RWPE2 (cell line): Measurements from ENCODE around the gene PIK3R6.
A peak's percentile ranks its signal among the peaks of the same experiment; 100 is the strongest.
"Not testable (repeated sequence)": the region's sequence is repeated elsewhere in the genome, so short reads cannot be mapped to it uniquely, and the experiment has no call there.

Experiments
- ATAC-seq: fragments of 200-7000 bp; cut with Tn5 transposase; 3 replicates; pipeline ENCODE4 v1.9.1; 2021; ENCODE audit warnings: low read depth
- DNase-seq: peaks from one replicate; pipeline ENCODE4 v3.0.0-alpha.2; 2020; ENCODE audit warnings: low spot score
- H3K27ac ChIP-seq: fragments of 450-650 bp; 2 replicates; pipeline ENCODE4 v1.5.1; 2017; ENCODE audit warnings: mild to moderate bottlenecking; ENCODE audit not compliant: poor library complexity, severe bottlenecking
- H3K27me3 ChIP-seq: fragments of 250-450 bp; sonication (Bioruptor Pico); 2 replicates; pipeline ENCODE4 v1.5.1; 2021; ENCODE audit warnings: mild to moderate bottlenecking, moderate library complexity; ENCODE audit not compliant: insufficient read depth, poor library complexity, severe bottlenecking
- H3K36me3 ChIP-seq: fragments of 250-450 bp; sonication (Bioruptor Pico); 2 replicates; pipeline ENCODE4 v1.5.1; 2020; ENCODE audit warnings: low read depth, mild to moderate bottlenecking, moderate library complexity
- H3K4me1 ChIP-seq: fragments of 250-450 bp; sonication (Bioruptor Pico); 2 replicates; pipeline ENCODE4 v1.5.1; 2021; ENCODE audit warnings: mild to moderate bottlenecking, moderate library complexity; ENCODE audit not compliant: insufficient read depth, poor library complexity, severe bottlenecking
- H3K4me3 ChIP-seq: fragments of 250-450 bp; sonication (Bioruptor Pico); 2 replicates; pipeline ENCODE4 v1.5.1; 2021; ENCODE audit warnings: mild to moderate bottlenecking, moderate library complexity; ENCODE audit not compliant: severe bottlenecking
- H3K9me3 ChIP-seq: fragments of 250-450 bp; sonication (Bioruptor Pico); 2 replicates; pipeline ENCODE4 v1.5.1; 2021; ENCODE audit warnings: mild to moderate bottlenecking, moderate library complexity; ENCODE audit not compliant: severe bottlenecking
- CTCF ChIP-seq: fragments of 450-650 bp; IDR thresholded peaks from one replicate; pipeline ENCODE4 v1.5.1; 2017; ENCODE audit warnings: mild to moderate bottlenecking, moderate library complexity; ENCODE audit not compliant: poor library complexity, severe bottlenecking

Gene PIK3R6

DNA sequence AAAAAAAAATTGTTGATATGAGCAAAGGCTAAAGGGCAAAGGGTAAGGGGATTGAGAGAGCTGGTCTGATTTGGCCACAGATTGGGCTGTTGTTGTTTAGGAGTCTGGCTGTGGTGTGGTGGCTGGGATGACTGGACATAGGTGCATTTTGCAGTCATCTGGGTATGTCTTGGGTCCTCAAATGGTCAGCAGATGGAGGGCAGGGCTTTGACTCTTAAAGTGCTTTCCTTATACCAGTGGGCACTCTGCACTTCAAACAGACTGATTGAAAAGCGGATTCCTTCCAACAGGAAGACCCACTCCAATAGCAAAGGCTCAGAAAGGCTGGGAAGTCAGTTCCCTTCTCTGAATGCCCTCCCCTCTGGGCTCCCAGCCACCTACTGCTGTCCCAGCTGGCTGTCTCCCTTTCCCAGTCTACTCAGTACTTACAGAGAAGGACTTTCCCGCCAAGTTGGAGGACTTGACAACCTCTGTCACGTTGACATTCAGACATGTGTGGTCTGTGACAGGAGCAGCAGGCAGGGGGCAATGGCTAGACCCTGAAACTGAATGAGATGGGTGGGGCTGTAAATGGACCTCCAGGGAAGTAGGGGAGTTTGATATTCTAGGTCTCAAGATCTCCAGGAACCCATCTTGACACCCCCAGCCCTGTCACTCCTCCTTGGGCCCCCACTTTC lies 48.7 kb downstream of the PIK3R6 start:
- Histone ChIP-seq H3K9me3 (no peaks in the 10 kb centered on the region), H3K27me3 (peaks cover 23% of the 10 kb centered on the region), H3K36me3 (no peaks in the 10 kb centered on the region), H3K4me1 (no peaks in the 10 kb centered on the region), H3K27ac (no peak overlapping the region), H3K4me3 (no peak overlapping the region)
- ATAC-seq (no peak), DNase-seq (no peak)
- no peak for TF ChIP-seq CTCF

DNA sequence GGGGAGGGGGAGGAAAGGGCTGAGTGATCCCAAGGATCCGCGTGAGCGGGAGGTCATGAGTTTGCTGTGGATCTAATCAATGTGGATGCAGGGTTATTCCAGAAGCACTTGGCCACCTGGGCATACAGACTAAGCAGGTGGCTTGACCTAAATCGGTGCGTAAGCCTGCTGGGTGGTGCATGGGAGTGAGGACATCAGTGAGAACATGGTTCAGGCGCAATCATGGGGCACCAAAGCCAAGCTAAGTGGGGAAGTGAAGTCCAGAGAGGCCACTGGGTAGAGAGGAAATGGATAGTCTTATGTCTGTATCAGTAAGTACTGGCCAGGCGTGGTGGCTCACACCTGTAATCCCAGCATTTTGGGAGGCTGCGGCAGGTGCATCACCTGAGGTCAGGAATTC lies 49.4 kb downstream of the PIK3R6 start:
- H3K36me3 ChIP-seq = no peaks in the 10 kb centered on the region
- no peaks in the 10 kb centered on the region for H3K9me3 ChIP-seq
- no peak overlapping the region for H3K4me3 ChIP-seq
- H3K27ac ChIP-seq = no peak overlapping the region
- H3K4me1 ChIP-seq = no peaks in the 10 kb centered on the region
- ATAC-seq (no peak), DNase-seq (no peak)
- no peak for TF ChIP-seq CTCF
- peaks cover 23% of the 10 kb centered on the region for H3K27me3 ChIP-seq

GRCh38 chr17:8806926-8807550 lies 60.4 kb downstream of the PIK3R6 start:
- no peak for TF ChIP-seq CTCF
- ATAC-seq (peak; percentile 72; the same call in 2 of the 3 replicates), DNase-seq (no peak)
- Histone ChIP-seq H3K27me3 (no peaks in the 10 kb centered on the region), H3K27ac (no peak overlapping the region), H3K4me3 (no peak overlapping the region), H3K9me3 (peaks cover 12% of the 10 kb centered on the region), H3K36me3 (no peaks in the 10 kb centered on the region), H3K4me1 (peaks cover 5% of the 10 kb centered on the region)

DNA sequence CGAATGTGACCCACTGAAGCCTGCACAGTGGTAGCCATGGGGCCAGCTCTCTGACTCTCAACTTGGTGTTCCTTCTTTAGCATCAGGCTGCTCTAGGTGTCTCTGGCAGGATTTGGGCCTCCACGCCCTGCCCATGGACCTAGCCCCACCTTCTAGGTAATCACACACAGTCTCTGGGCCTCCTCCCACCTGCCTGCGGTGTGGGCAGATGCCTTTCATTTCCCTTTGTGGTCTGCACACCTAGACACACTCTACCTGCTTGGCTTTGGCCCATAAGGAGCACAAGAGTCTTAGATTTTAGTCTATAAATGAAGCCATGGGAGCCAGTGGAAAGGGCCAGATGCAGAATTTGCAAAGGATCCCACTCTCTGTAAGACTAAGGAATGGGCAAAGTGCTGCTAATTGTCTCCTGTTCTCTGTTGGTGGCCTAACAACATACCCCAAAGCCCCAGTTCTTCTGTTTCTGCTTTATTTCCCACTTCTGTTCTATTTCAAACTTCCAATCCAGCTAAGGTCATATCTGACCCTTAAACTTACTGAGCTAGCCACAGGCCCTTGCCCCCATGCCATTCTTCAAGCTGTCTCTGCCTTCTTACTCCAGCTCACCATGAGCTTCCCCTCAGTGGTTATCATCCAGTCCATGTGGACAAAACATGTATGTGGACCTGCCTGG lies 61.1 kb downstream of the PIK3R6 start:
- DNase-seq (no peak), ATAC-seq (no peak)
- no peak overlapping the region for H3K4me3 ChIP-seq
- no peaks in the 10 kb centered on the region for H3K36me3 ChIP-seq
- H3K9me3 ChIP-seq = peaks cover 12% of the 10 kb centered on the region
- H3K27ac ChIP-seq = no peak overlapping the region
- H3K27me3 ChIP-seq = no peaks in the 10 kb centered on the region
- TF ChIP-seq CTCF = no peak
- peaks cover 5% of the 10 kb centered on the region for H3K4me1 ChIP-seq

- H3K27ac ChIP-seq, DNase-seq, H3K4me1 ChIP-seq, ATAC-seq, H3K27me3 ChIP-seq, H3K4me3 ChIP-seq, H3K36me3 ChIP-seq: not testable (repeated sequence)
- H3K9me3 ChIP-seq = peaks cover 12% of the 10 kb centered on the region
Observed at GRCh38 chr17:8805396-8805795, 62.1 kb downstream of the PIK3R6 start.
